Small intestine (tissue), 7 donors: Measurements from ENCODE around the gene NDUFB4. TPM values are rescaled to one million over a fixed set of nuclear protein-coding genes. Genes with fewer than 3 reads are reported as not detected.

Experiments
- DNase-seq, 2 donors: peaks; one replicate each; pipeline versions ENCODE4 v3.0.0 to v3.0.0-alpha.2; 2013
- FAIRE-seq: peaks from 2 replicates; lab custom pipeline; 2012; peaks lifted over from hg19 to GRCh38; lab: Jason Lieb, UNC
- H3K27ac ChIP-seq, 3 donors: one replicate each; pipeline ENCODE4 v1.5.1; 2013; ENCODE audit warnings: low read length in 2 of 3, mild to moderate bottlenecking in 2 of 3, control low read depth in 1 of 3, inconsistent platforms in 1 of 3, low read depth in 1 of 3, moderate library complexity in 1 of 3
- H3K27me3 ChIP-seq, 3 donors: one replicate each; pipeline ENCODE4 v1.6.1; 2013; ENCODE audit warnings: low read length in 3 of 3, inconsistent platforms in 1 of 3; ENCODE audit not compliant: control insufficient read depth in 3 of 3, insufficient read depth in 3 of 3
- H3K36me3 ChIP-seq, 3 donors: one replicate each; pipeline ENCODE4 v1.6.1; 2013; ENCODE audit warnings: low read length in 3 of 3, inconsistent platforms in 1 of 3, low read depth in 1 of 3, mild to moderate bottlenecking in 1 of 3, moderate library complexity in 1 of 3; ENCODE audit not compliant: control insufficient read depth in 3 of 3, insufficient read depth in 2 of 3
- H3K4me1 ChIP-seq, 3 donors: one replicate each; pipeline ENCODE4 v1.6.1; 2013; ENCODE audit warnings: low read length in 2 of 3, inconsistent platforms in 1 of 3, low read depth in 1 of 3, mild to moderate bottlenecking in 1 of 3, moderate library complexity in 1 of 3; ENCODE audit not compliant: control insufficient read depth in 3 of 3, insufficient read depth in 2 of 3
- H3K4me3 ChIP-seq, 3 donors: one replicate each; pipeline ENCODE4 v1.5.1; 2013; ENCODE audit warnings: low read length in 3 of 3, control low read depth in 1 of 3, inconsistent platforms in 1 of 3, low read depth in 1 of 3, mild to moderate bottlenecking in 1 of 3, moderate library complexity in 1 of 3
- H3K9me3 ChIP-seq, 2 donors: one replicate each; pipeline ENCODE4 v1.6.1; 2013; ENCODE audit warnings: low read depth in 1 of 2, low read length in 1 of 2; ENCODE audit not compliant: control insufficient read depth in 2 of 2, insufficient read depth in 1 of 2
- WGBS, 3 donors: extraction: QIAGEN DNeasy Blood & Tissue Kit; methylation state at CpG; one replicate each; pipeline ENCODE4 v1.1.7; 2013; 5-methylcytosine and 5-hydroxymethylcytosine counted together
- polyA plus RNA-seq, 4 donors: library from polyadenylated mRNA; stranded (reverse) in 3 of 4; unstranded in 1 of 4; fragments of 200-250 nt in 3 of 4; fragments of 120-200 nt in 1 of 4; gene quantifications; one replicate each; pipeline versions ENCODE4 v1.2.1 to v1.2.3, GENCODE V29; 2013
- donor health status: healthy with polysubstance abuse.
- donor health status: control.
- donor health status: control.
- donor health status: Bipolar disorder and iron deficiency.
- donor health status: healthy.

The NDUFB4 gene
- polyA plus RNA-seq, 4 donors, result 159 to 263 (median 251) TPM

- H3K4me1 ChIP-seq, result no peaks in the 10 kb centered on the region
- WGBS, 3 donors, result 45 to 57% (median 55%) methylated on average over 8 of the region's 8 CpGs
- H3K9me3 ChIP-seq, result peaks cover 0 to 4% of the 10 kb centered on the region in 2 donors
- DNase-seq (peak in 1 of 2 donors; percentile 24), FAIRE-seq (no peak)
- H3K36me3 ChIP-seq, result no peaks in the 10 kb centered on the region
- H3K27me3 ChIP-seq, result no peaks in the 10 kb centered on the region
- no peak overlapping the region for H3K27ac ChIP-seq
- no peak overlapping the region for H3K4me3 ChIP-seq
These were observed 28.6 kb upstream of the NDUFB4 start for GRCh38 chr3:120567370-120568201.

DNA sequence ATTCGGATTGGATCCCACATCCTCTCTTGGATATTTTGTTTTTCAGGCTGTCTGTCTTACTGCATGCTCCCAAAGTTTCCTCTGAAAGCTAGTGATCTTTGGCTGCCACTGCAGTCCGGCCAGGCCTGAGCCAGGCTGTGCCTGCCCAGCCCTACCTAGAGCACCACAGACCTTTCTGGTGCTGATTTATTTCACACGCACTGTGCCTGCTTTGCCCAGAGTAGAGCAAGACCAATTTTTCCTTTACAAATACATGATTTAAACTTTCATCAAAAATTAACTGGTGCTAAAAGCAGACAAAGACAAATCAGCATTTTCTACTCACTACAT, 28.0 kb upstream of the NDUFB4 start:
- no peak overlapping the region for H3K27ac ChIP-seq
- FAIRE-seq, result no peak
- WGBS, 3 donors, result 73 to 88% (median 76%) methylated on average over 3 of the region's 3 CpGs

DNA sequence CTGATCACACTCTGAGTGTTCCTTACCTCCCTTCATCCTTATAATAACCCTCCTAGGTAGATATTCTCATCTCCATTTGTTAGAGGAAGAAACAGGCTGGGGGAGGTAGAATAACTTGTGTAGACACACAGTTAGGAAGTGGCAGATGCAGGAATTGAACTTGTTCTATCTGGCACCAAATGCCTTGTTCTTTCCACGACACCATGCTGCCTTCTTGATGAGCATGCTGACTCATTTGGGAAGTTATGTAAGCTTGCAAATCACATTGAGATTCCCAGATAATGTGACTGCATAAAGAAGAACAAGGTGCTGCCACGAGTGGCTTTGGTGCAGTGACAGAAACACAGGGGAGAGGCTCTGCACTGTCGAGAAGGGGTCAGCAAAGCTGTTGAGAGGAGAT, 27.5 kb upstream of the NDUFB4 start:
- FAIRE-seq (no peak), DNase-seq (no peak)
- Histone ChIP-seq H3K27ac (no peak overlapping the region), H3K4me3 (no peak overlapping the region), H3K4me1 (no peaks in the 10 kb centered on the region), H3K36me3 (no peaks in the 10 kb centered on the region), H3K27me3 (no peaks in the 10 kb centered on the region), H3K9me3 (peaks cover 0 to 4% of the 10 kb centered on the region in 2 donors)
- WGBS, 3 donors, result 61 to 66% (median 61%) methylated on average over 3 of the region's 3 CpGs

More for the DNA sequence above, 28.0 kb upstream of the NDUFB4 start:
- Histone ChIP-seq H3K9me3 (peaks cover 0 to 4% of the 10 kb centered on the region in 2 donors), H3K27me3 (no peaks in the 10 kb centered on the region), H3K4me1 (no peaks in the 10 kb centered on the region), H3K36me3 (no peaks in the 10 kb centered on the region), H3K4me3 (no peak overlapping the region)
- DNase-seq, result no peak

DNA sequence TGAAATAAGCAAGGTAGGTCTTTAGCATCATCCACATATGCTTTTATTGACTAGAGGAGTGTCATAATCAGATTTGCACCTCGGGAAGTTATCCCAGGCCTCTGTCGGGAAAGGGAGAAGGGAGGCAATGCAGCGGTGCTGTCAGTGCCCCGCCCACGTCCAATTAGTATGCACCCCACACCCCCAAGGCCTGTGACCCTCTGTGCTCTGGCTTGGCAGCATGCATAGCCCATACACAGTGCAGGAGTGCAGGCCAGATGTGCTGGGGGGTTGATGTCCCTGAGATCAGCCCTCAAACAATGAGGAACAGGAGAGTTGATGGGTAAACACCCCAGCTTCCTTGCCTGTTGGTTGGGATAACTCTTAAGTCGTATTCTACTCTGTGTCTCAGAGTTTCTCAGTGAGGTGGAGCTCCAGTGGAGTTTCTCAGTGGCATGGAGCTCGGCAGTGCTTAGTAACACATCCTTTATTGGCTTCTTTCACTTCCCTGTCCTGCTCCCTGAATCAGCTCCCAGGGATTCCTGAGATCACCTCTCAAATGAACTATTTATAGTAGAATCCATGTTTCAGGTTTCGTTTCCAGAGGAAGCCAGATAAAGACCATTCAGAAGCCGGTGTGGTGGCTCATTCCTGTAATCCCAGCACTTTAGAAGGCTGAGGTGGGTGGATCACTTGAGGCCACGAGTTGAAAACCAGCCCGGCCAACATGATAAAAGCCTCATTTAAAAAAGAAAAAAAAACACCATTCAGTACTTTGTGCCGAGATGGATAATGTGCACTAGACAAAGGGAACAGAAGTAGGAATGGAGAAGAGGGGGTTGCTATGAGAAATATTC, 26.7 kb upstream of the NDUFB4 start:
- no peaks in the 10 kb centered on the region for H3K27me3 ChIP-seq
- H3K4me3 ChIP-seq, result no peak overlapping the region
- FAIRE-seq (no peak), DNase-seq (no peak)
- H3K36me3 ChIP-seq, result no peaks in the 10 kb centered on the region
- no peaks in the 10 kb centered on the region for H3K4me1 ChIP-seq
- no peak overlapping the region for H3K27ac ChIP-seq
- peaks cover 0 to 4% of the 10 kb centered on the region in 2 donors for H3K9me3 ChIP-seq
- 47 to 59% (median 50%) methylated on average over 12 of the region's 12 CpGs for WGBS, 3 donors

GRCh38 chr3:120572027-120572426, 24.1 kb upstream of the NDUFB4 start:
- Histone ChIP-seq H3K27ac (no peak overlapping the region), H3K4me1 (no peaks in the 10 kb centered on the region), H3K9me3 (peaks cover 0 to 4% of the 10 kb centered on the region in 2 donors), H3K27me3 (no peaks in the 10 kb centered on the region), H3K36me3 (no peaks in the 10 kb centered on the region), H3K4me3 (no peak overlapping the region)
- 81% methylated on average over 2 of the region's 2 CpGs for WGBS, 3 donors
- DNase-seq, result no peak
- no peak for FAIRE-seq

GRCh38 chr3:120587332-120587975, 8.7 kb upstream of the NDUFB4 start:
- no peak overlapping the region for H3K4me3 ChIP-seq
- H3K36me3 ChIP-seq, result no peaks in the 10 kb centered on the region
- FAIRE-seq, result no peak
- no peak for DNase-seq
- peaks cover 0 to 2% of the 10 kb centered on the region in 2 donors for H3K9me3 ChIP-seq
- 72 to 91% (median 84%) methylated on average over 3 of the region's 3 CpGs for WGBS, 3 donors
- H3K27me3 ChIP-seq, result no peaks in the 10 kb centered on the region
- no peak overlapping the region for H3K27ac ChIP-seq
- no peaks in the 10 kb centered on the region for H3K4me1 ChIP-seq

- WGBS, 3 donors, result 1 to 2% (median 1%) methylated on average over 4 of the region's 4 CpGs
- Histone ChIP-seq H3K4me3 (peak overlapping the region; percentile 24 to 97 (median 72)), H3K4me1 (peaks cover 0 to 16% (median 10%) of the 10 kb centered on the region in 3 donors), H3K27ac (peak overlapping the region; percentile 50 to 95 (median 84)), H3K36me3 (peaks cover 0 to 6% (median 5%) of the 10 kb centered on the region in 3 donors), H3K27me3 (no peaks in the 10 kb centered on the region), H3K9me3 (no peaks in the 10 kb centered on the region)
- no peak for FAIRE-seq
- no peak for DNase-seq
These were observed 384 bp upstream of the NDUFB4 start for GRCh38 chr3:120595788-120596115.

DNA sequence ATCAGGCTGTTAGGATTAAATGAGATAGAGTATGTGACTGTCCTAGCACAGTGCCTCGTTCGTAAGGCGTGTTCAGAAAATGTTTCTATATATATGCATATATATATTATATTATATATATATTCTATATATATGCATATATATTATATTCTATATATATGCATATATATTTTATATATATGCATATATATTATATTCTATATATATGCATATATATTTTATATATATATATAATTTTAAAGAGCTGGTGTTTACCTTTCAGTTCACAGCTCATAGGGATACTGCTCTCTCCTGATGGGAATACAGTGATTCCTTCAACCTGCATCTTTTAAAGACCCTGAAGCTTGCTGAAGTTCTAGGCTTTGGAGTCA, 702 bp downstream of the NDUFB4 start:
- H3K4me3 ChIP-seq, result peak overlapping the region; percentile 63 to 97 (median 72)
- no peaks in the 10 kb centered on the region for H3K9me3 ChIP-seq
- H3K27ac ChIP-seq, result peak overlapping the region; percentile 42 to 95 (median 94)
- no peak for FAIRE-seq
- no peaks in the 10 kb centered on the region for H3K27me3 ChIP-seq
- 3 to 15% (median 10%) methylated on average over 3 of the region's 3 CpGs for WGBS, 3 donors
- DNase-seq, result no peak
- peaks cover 0 to 16% (median 10%) of the 10 kb centered on the region in 3 donors for H3K4me1 ChIP-seq
- H3K36me3 ChIP-seq, result peaks cover 0 to 12% (median 5%) of the 10 kb centered on the region in 3 donors
